Amniotic epithelial cell (primary cell): ENCODE data around the gene IL22RA1.

Source experiments
- DNase-seq: peaks from one replicate; pipeline ENCODE4 v3.0.0-alpha.2; 2010; ENCODE audit warnings: low read depth

The IL22RA1 gene

DNA sequence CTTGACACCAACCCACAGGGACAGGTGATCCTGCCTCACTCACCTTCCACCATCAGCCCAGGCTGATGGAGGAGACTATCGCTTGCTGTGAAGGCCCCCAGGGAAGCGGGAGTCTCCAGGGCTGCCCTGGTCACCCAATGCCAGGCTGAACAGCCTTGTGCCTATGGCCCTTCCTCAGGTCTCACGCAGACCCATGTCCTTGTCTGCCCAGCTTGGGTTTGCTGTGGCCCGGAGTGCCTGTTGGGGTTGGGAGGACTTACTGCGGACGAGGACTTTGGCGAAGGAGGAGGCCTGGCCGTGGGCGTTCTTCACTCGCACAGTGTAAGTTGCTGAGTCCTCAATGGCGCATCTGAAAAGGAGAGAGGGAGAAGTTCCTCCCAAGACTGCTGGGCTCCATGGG is 45.3 kb downstream of the IL22RA1 start:
- DNase-seq: no peak

- DNase-seq: no peak
These were observed 46.2 kb downstream of the IL22RA1 start for GRCh38 chr1:24096739-24097103.

- no peak for DNase-seq
These were observed 46.8 kb downstream of the IL22RA1 start for GRCh38 chr1:24096009-24096738.

GRCh38 chr1:24095140-24095859 is 47.6 kb downstream of the IL22RA1 start:
- DNase-seq: no peak

DNA sequence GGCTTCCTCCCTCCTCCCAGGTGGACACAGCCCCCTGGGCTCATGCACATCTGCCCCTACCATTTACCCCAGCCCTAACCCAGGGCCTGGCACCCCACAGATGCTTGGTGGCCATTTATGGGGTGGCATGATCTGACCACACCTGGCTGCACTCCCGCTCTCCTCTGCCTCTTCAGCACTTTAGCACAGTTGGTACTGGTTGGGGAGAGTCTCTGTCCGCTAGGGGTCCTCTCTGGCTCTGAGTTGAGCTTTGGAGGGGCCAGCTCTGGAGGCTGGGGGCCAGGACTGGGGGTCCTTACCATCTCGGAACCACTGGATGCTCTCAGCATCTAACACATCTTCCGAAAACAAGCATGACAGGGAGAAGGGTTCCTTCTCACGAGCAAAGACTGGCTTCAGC is 48.4 kb downstream of the IL22RA1 start:
- DNase-seq: no peak

DNA sequence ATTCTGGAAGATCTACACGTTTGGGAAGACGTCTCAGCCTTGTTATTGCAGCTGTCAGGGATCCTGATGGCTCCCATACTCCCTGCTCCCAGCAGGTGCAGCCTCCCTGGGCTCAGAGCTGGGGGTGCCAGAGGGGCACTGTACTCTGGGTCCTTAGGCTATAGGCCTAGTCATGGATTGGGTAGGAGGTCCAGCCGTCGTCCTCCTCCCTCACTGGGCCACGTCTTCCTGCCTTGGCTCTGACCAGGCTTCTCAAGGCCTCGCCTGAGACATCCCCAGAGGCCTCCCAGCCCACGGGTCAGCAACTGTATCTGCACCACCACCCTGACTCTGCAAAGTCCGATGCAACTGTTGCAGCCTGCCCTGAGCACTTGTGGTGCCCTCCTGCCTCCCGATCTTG is 49.2 kb downstream of the IL22RA1 start:
- no peak for DNase-seq

DNA sequence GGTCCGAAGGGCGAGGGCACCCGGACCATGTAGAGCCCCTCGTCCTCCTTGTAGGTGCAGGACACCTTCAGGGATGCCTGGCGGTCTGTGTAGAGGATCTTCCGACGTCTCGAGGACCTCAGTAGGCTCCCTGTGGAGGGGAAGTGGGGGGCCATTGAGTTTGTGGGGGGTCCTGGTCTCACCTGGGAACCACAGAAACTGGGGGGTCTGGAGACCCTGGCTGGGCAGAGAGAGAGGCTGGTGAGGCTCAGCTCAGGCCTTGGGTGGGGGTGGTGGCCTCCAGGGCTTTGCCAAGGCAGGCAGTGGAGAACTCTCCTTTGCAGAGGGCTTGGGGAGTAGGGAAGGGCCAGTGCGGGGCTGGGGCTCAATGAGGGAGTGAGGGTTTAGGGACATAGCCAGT is 50.0 kb downstream of the IL22RA1 start:
- no peak for DNase-seq

DNA sequence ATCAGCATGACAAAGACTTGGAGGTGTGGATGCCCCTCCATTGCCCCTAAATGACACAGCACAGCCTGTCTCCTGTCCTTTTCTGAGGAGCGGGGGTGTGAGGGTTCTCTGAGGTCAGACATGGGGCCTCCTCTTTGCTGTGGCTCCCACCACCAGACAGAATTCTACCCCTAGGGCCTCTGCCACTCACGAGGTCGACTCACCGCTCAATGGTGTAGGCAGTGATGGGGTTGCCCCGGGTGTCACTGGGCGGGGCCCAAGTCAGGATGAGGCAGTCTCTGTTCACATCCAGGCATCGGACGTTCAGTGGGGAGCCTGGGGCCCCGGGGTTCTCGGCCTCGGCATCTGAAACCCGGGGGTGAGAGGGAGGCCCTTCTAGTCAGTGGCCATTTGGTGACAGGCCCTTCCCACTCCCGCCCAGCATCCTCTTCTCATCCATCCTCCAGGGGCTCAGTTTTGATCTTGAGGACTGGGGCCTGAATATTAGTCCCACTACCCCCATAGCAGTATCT is 50.9 kb downstream of the IL22RA1 start:
- no peak for DNase-seq

GRCh38 chr1:24090736-24091135 is 52.2 kb downstream of the IL22RA1 start:
- no peak for DNase-seq

DNA sequence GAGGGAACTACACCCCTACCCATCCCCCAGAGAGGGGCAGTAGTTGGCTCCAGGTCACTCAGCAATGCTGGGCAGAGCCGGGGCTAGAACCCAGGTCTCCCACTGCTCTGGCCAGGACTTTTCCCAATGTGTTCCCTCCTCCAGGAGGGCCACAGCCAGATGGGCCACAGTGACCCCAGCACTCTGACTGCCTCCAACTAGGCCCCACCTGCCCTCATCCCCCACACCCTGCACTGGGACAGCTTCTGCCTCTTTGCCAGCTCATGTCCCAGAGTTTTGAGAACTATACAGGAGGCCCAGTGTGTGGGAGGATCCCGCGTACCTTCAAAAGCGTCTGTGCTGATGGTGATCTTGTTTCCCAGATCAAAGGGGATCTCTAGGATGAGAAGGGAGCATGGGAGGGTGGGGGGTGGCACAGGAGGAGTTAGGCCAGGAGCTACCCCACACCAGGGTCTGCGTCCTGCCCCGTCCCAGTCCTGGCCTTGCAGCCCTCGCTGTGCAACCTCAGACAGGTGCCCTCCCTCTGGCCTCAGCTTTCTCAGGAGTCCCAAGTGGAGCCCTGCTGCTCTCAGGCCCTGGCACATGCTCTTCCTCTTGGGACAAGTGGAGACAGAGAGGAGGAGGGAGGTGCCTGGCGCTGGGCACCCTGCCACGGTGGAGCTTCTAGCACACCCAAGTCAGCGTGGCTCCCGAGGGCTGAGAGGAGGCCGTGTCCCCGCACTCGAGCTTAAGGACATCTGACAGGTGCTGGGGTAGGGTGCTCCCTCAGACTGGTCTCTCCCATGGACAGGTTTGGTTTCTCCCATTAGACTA is 53.0 kb downstream of the IL22RA1 start:
- no peak for DNase-seq

- no peak for DNase-seq
These were observed 53.8 kb downstream of the IL22RA1 start for GRCh38 chr1:24089027-24089742.

DNA sequence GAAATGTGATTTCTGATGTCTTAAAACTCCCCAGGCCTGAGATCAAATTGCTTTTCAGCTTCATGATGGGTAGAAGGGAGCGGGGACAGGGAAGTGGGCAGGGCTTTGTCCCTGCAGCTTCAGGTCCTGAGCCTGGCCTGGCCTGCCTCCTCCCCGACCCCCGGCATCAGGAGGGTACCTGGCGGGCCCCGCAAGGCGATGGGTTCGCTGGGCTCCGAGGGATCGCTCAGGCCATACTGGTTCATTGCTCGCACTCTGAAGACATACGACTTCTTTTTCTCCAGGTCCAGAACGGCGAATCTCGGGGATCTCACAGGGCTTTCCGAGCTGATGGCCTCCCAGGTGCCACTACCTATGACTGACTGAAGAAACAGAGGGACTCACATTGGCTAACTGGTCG is 56.5 kb downstream of the IL22RA1 start:
- no peak for DNase-seq

- peak; percentile 5 for DNase-seq
These were observed 57.4 kb downstream of the IL22RA1 start for GRCh38 chr1:24085546-24085945.

DNA sequence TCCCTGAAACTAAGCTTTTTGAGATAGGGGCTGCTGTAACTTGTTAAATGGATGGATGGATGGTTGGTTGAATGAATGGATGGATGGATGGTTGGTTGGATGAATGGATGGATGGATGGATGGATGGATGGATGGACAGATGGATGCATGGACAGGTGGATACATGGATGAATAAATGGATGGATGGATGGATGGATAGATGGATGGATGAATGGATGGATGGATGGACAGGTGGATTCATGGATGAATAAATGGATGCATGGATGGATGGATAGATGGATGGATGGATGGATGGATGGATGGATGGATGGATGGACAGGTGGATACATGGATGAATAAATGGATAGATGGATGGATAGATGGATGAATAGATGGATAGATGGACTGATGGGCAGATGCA is 57.9 kb downstream of the IL22RA1 start:
- DNase-seq: no peak

DNA sequence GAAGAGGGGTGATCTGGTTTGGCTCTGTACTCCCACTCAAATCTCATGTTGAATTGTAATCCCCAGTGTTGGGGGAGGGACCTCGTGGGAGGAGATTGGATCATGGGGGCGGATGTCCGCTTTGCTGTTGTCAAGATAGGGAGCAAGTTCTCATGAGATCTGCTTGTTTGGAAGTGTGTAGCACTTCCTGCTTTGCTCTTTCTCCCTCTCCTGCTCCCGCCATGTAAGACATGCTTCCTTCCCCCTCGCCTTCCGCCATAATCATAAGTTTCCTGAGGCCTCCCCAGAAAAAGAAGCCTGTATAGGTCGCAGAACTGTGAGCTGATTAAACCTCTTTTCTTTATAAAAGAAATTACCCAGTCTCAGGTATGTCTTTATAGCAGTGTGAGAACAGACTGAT is 58.9 kb downstream of the IL22RA1 start:
- peak; percentile 70 for DNase-seq

DNA sequence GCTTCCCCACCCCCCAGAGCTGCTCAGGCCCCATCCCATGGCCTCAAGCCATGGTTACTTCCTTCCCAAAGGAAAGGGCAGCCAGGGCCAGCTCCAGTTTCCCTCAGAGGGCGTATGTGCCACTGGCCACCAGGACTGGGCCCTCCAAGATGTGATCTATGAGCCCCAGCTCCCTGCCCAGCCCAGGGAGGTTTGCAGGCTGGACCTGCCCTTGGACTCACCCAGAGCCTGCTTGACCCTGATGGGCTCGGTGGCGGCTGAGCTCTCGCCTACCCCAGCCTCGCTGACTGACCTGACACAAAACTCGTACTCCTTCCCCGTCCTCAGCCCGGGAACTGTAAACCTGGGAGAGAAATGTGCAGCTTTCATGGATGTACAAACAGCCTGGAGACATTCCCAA is 60.6 kb downstream of the IL22RA1 start:
- DNase-seq: no peak

- no peak for DNase-seq
These were observed 61.8 kb downstream of the IL22RA1 start for GRCh38 chr1:24081190-24081589.

DNA sequence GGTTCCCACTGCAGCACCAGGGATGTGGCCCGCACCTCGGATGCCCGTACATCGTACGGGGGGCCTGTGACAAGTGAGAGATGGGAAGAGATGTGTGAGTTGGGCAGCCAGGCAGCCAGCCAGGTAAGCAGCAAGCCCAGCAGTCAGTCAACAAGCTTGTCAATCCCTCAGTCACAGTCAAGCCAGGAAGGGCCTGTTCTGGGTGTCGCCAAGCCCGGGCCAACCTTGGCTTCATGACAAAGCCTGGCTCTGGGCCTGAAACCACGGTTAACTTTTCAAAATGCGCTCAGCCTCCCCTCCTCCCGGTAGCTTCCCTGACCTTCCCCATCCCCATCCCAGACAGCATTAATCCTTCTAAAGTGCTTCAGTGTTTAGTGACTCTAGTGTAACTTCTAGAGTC is 62.8 kb downstream of the IL22RA1 start:
- DNase-seq: no peak

DNA sequence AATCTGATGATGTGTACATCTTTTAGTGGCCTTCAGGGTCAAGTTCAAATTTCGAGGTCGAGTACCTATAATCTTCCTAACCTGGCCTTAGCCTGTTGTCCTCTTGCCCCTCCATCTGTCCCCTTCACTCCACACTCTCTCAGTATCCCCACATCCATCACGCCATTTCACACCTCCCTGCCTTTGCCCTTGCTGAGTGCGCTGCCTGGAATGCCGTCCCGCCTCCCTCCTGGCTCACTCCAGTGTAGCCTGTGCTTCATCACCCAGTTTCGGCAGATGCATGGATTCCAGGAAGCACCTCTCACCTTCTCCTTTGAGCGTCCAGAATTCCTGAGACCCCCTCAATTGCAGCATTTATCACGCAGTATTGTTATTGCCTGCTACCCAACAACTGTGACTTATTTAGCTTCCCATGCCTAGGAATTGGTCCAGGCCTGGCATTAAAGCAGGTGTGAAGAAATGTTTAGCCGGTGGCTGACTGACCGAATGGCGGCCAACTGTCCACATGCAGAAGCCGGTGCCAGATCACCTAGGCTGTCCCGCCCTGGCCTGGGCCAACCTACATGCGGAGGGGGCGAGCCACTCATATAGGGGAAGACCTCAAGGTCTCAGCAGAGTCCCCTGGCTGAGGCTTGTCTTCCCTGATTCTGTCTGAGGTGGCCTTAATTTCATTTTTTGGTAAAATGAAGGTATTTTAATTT is 65.5 kb downstream of the IL22RA1 start:
- DNase-seq: no peak

DNA sequence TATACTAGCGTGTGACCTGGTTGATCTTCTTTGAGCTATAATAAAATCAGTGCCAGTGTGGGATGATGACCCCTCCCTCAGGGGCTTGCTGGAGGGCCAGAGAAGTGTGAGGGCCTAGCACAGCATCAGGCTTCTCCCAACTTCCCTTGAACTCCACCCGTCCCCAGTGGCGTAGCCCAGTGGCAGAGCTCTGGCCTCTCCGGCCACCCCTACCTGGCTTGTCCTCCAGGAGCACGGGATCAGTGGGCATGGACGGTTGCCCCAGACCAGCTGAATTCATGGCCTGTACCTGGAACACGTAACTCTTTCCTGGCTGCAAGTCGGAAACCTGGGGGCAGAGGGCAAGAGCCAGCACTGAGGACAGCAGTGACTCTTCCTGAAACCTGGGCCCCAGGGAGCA is 67.0 kb downstream of the IL22RA1 start:
- no peak for DNase-seq

DNA sequence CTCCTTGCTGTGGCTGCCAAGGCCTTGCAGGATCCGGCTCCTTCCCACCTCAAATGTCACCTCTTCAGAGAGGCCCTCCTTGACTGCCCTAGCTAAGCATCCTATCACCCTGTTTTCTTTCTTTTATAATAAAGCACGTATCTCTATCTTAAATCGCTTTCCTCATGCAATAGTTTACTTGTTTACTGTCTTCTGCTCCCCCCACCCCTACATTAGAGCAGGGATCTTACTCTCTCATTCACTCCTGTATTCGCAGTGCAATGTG is 67.4 kb downstream of the IL22RA1 start:
- no peak for DNase-seq
